ENCODE data around the gene EHD1. TPM values are rescaled to one million over a fixed set of nuclear protein-coding genes. Genes with fewer than 3 reads are reported as not detected.

The EHD1 gene
- total RNA-seq, 1 experiment from 2014 or later, result 57.9 TPM

GRCh38 chr11:64872790-64873488 lies 5.5 kb downstream of the EHD1 start:
- DNase-seq (ENCODE audit: low read depth), result no peak

- no peak for DNase-seq (ENCODE audit: low read depth)
These were observed 6.9 kb downstream of the EHD1 start for GRCh38 chr11:64871492-64871891.

GRCh38 chr11:64870893-64871466 lies 7.4 kb downstream of the EHD1 start:
- no peak for DNase-seq (ENCODE audit: low read depth)

GRCh38 chr11:64870176-64870892 lies 8.1 kb downstream of the EHD1 start:
- peak; percentile 72 for DNase-seq (ENCODE audit: low read depth)

GRCh38 chr11:64869571-64870175 lies 8.7 kb downstream of the EHD1 start:
- no peak for DNase-seq (ENCODE audit: low read depth)

- peak; percentile 91 for DNase-seq (ENCODE audit: low read depth)
These were observed 9.4 kb downstream of the EHD1 start for GRCh38 chr11:64868904-64869570.

GRCh38 chr11:64867748-64868462 lies 10.5 kb downstream of the EHD1 start:
- no peak for DNase-seq (ENCODE audit: low read depth)

GRCh38 chr11:64866173-64866491 lies 12.3 kb downstream of the EHD1 start:
- DNase-seq (ENCODE audit: low read depth), result no peak

- DNase-seq (ENCODE audit: low read depth), result peak; percentile 83
These were observed 12.9 kb downstream of the EHD1 start for GRCh38 chr11:64865286-64866172.

- peak; percentile 94 for DNase-seq (ENCODE audit: low read depth)
These were observed 13.7 kb downstream of the EHD1 start for GRCh38 chr11:64864473-64865285.

- DNase-seq (ENCODE audit: low read depth), result no peak
These were observed 14.3 kb downstream of the EHD1 start for GRCh38 chr11:64864135-64864472.

GRCh38 chr11:64863391-64864060 lies 14.9 kb downstream of the EHD1 start:
- no peak for DNase-seq (ENCODE audit: low read depth)

GRCh38 chr11:64862987-64863390 lies 15.4 kb downstream of the EHD1 start:
- DNase-seq (ENCODE audit: low read depth), result no peak

- DNase-seq (ENCODE audit: low read depth), result no peak
These were observed 17.0 kb downstream of the EHD1 start for GRCh38 chr11:64861227-64861975.

- DNase-seq (ENCODE audit: low read depth), result no peak
These were observed 18.6 kb downstream of the EHD1 start for GRCh38 chr11:64859542-64860414.

- DNase-seq (ENCODE audit: low read depth), result peak; percentile 48
These were observed 19.8 kb downstream of the EHD1 start for GRCh38 chr11:64858467-64859263.

- DNase-seq (ENCODE audit: low read depth), result no peak
These were observed 20.9 kb downstream of the EHD1 start for GRCh38 chr11:64857485-64857884.
